ENCODE results near the gene CUL2. TPM values are rescaled to one million over a fixed set of nuclear protein-coding genes. Genes with fewer than 3 reads are reported as not detected.
A peak's percentile ranks its signal among the peaks of the same experiment; 100 is the strongest.

Gene CUL2
- total and polyA plus RNA-seq, 2 of the 4 experiments (the other 2 are of a cell fraction): 18.9 to 36.6 TPM

- H3K9ac ChIP-seq (ENCODE audit: low read depth, low read length): no peak overlapping the region
Observed at GRCh38 chr10:35041502-35041879, 48.6 kb downstream of the CUL2 start.

More at GRCh38 chr10:35041502-35041879, 48.6 kb downstream of the CUL2 start:
- Histone ChIP-seq H2BK20ac (ENCODE audit: low read depth, low read length) (no peak overlapping the region), H3K4me2 (ENCODE audit: low read depth, low read length) (no peak overlapping the region), H4K5ac (ENCODE audit: low read depth, low read length) (no peak overlapping the region), H2BK15ac (ENCODE audit: low read depth, low read length) (no peak overlapping the region), H3K36me3 (ENCODE audit: control insufficient read depth, insufficient read depth, low read length) (peaks cover 22% of the 10 kb centered on the region), H3K4ac (ENCODE audit: low read depth, low read length) (peak overlapping the region; percentile 63), H2BK5ac (ENCODE audit: low read depth, low read length, poor library complexity, severe bottlenecking) (peak overlapping the region; percentile 50), H2AK9ac (replicated peaks; ENCODE audit: low read depth, low read length, poor library complexity) (no peak overlapping the region), H4K8ac (ENCODE audit: low read depth in 2 of 2, low read length in 2 of 2) (peak overlapping the region in 1 of 2 experiments; percentile 39; a peak in 1 of 4 replicates), H2AK5ac (ENCODE audit: low read depth, low read length) (no peak overlapping the region), H3K18ac (ENCODE audit: low read depth, low read length) (no peak overlapping the region), H3K4me3 (ENCODE audit: insufficient read depth, low read depth, low read length) (no peak overlapping the region), H2BK120ac (ENCODE audit: low read depth, low read length) (no peak overlapping the region), H3K9me3 (ENCODE audit: control insufficient read depth, insufficient read depth, low read length) (no peaks in the 10 kb centered on the region), H3K27ac (ENCODE audit: insufficient read depth, low read length) (peak overlapping the region; percentile 29; the same call in 1 of the 2 replicates), H3K27me3 (ENCODE audit: control insufficient read depth, insufficient read depth, low read length) (no peaks in the 10 kb centered on the region), H3K56ac (ENCODE audit: extremely low read depth, insufficient read depth, low read length) (no peak overlapping the region), H3K14ac (replicated peaks; ENCODE audit: low read depth, low read length) (no peak overlapping the region), H3K79me1 (ENCODE audit: low read depth in 1 of 2, low read length in 2 of 2) (peaks cover 11 to 34% of the 10 kb centered on the region in 2 experiments; a peak in 3 of 4 replicates), H3K23ac (ENCODE audit: low read depth, low read length) (no peak overlapping the region), H3K9me1 (ENCODE audit: insufficient read depth, low read length) (peaks cover 9% of the 10 kb centered on the region), H2AFZ (replicated peaks; ENCODE audit: low read length, poor library complexity) (no peak overlapping the region), H4K20me1 (ENCODE audit: insufficient read depth, low read length) (no peaks in the 10 kb centered on the region), H3K4me1 (ENCODE audit: control insufficient read depth, insufficient read depth, low read length) (peaks cover 18% of the 10 kb centered on the region), H4K91ac (ENCODE audit: insufficient read depth, low read depth, low read length) (no peak overlapping the region)
- POLR2A ChIA-PET (ENCODE audit: unreplicated experiment): no interaction called here
- TF ChIP-seq CEBPB (IDR thresholded peaks at IDR 0.05; ENCODE audit: low read depth, low read length): peak; percentile 77
- TF ChIP-seq FOS (IDR thresholded peaks at IDR 0.05; ENCODE audit: low read depth, low read length): no peak
- intact Hi-C loops (cut with micrococcal nuclease) (no loop called here), dilution Hi-C loops (cut with HindIII; ENCODE audit: low sequenced_read_pairs, unreplicated experiment) (no loop called here), in situ Hi-C loops (cut with MboI; ENCODE audit: low sequenced_read_pairs) (no loop called here)
- BruUV-seq (replicated peaks): no TSS peak
- ATAC-seq (ENCODE audit: low read depth) (peak; percentile 25; the same call in 1 of the 2 replicates), DNase-seq (no peak)
- CTCF ChIA-PET: interaction anchor here (0.6 to 1.3 kb wide), 4 partner anchors 15 to 228 kb away, joined by 3 to 5 read pairs (median 4); no protein-coding TSS in a partner anchor
- WGBS, 2 experiments (ENCODE audit: extremely low coverage in 2 of 2, insufficient read length in 1 of 2): 82% methylated on average over 3 of the region's 9 CpGs; no CpG with 5 or more reads in 1 of the 2 experiments

Measured in IMR-90 (cell line).